Bronchial epithelial cell (primary cell): ENCODE measurements around the gene FSTL1. TPM values are rescaled to one million over a fixed set of nuclear protein-coding genes. Genes with fewer than 3 reads are reported as not detected.

Experiments used
- DNase-seq: peaks from one replicate; pipeline ENCODE4 v3.0.0-alpha.2; 2010; ENCODE audit warnings: low read depth
- FAIRE-seq: peaks from 2 replicates; lab custom pipeline; 2011; peaks lifted over from hg19 to GRCh38; lab: Jason Lieb, UNC
- H3K27me3 ChIP-seq: 2 replicates; pipeline ENCODE4 v1.5.1; 2011; ENCODE audit warnings: low read length; ENCODE audit not compliant: control insufficient read depth, insufficient read depth
- H3K36me3 ChIP-seq: 2 replicates; pipeline ENCODE4 v1.5.1; 2011; ENCODE audit warnings: low read length; ENCODE audit not compliant: control insufficient read depth, insufficient read depth
- H3K4me3 ChIP-seq: 2 replicates; pipeline ENCODE4 v1.5.1; 2011; ENCODE audit warnings: mild to moderate bottlenecking, low read depth, low read length, control low read depth
- total RNA-seq: library from RNA; depleted of rRNA; stranded (reverse); fragments of >200 nt; gene quantifications from 2 replicates; pipeline ENCODE4 v1.2.1, GENCODE V29; 2014
- TF ChIP-seq, protein P1 (sequence below): IDR thresholded peaks from 2 replicates; pipeline ENCODE4 v1.5.1; 2011; ENCODE audit warnings: mild to moderate bottlenecking, moderate library complexity, low read length, control low read depth, inconsistent platforms; ENCODE audit not compliant: insufficient read depth, severe bottlenecking

The FSTL1 gene
- total RNA-seq, 1 donor from 2014 or later = 45.3 TPM

DNA sequence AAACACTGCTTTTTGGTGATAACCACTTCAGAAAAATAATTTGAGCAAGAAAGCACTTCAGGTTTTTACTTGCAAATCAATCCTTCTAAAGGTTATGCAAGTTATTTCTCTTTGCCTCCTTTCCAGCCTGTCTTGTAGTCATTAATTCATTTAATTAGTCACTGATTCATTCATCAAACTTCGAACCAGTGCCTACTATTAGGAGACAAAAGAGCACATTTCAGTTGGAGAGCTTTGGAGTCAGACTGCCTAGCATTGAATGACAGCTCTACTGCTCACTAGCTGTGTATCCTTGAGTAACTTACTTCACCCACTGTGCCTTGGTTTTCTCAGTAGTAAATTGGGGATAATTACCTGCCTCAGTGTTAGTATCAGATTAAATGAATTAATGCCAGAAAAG, 86.7 kb downstream of the FSTL1 start:
- no peak overlapping the region for H3K4me3 ChIP-seq

DNA sequence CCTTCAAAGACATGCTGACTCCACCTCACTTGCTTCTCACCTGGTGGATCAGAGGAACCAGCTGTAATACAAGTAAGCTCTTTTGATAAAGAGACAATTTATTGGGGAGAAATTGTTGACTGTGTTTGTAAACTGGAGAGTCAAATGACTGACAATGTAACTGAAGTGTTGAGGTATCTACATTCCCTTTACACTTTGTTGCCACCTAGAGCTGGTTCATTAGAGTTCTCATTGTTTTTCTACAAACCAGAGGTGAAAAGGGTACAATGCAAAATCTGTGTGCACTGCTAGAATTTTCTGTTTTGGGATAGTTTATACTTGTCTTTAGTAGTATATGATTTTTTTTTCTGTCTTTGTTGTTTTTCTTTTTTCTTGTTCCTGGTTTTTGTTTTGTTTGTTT, 93.0 kb downstream of the FSTL1 start:
- DNase-seq (no peak), FAIRE-seq (no peak)
- TF ChIP-seq, protein P1, sequence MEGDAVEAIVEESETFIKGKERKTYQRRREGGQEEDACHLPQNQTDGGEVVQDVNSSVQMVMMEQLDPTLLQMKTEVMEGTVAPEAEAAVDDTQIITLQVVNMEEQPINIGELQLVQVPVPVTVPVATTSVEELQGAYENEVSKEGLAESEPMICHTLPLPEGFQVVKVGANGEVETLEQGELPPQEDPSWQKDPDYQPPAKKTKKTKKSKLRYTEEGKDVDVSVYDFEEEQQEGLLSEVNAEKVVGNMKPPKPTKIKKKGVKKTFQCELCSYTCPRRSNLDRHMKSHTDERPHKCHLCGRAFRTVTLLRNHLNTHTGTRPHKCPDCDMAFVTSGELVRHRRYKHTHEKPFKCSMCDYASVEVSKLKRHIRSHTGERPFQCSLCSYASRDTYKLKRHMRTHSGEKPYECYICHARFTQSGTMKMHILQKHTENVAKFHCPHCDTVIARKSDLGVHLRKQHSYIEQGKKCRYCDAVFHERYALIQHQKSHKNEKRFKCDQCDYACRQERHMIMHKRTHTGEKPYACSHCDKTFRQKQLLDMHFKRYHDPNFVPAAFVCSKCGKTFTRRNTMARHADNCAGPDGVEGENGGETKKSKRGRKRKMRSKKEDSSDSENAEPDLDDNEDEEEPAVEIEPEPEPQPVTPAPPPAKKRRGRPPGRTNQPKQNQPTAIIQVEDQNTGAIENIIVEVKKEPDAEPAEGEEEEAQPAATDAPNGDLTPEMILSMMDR = no peak
- Histone ChIP-seq H3K27me3 (peaks cover 3% of the 10 kb centered on the region), H3K36me3 (no peaks in the 10 kb centered on the region), H3K4me3 (no peak overlapping the region)

More for the DNA sequence above, 86.7 kb downstream of the FSTL1 start:
- Histone ChIP-seq H3K36me3 (no peaks in the 10 kb centered on the region), H3K27me3 (peaks cover 3% of the 10 kb centered on the region)
- FAIRE-seq (no peak), DNase-seq (no peak)
- TF ChIP-seq, protein P1 = no peak

DNA sequence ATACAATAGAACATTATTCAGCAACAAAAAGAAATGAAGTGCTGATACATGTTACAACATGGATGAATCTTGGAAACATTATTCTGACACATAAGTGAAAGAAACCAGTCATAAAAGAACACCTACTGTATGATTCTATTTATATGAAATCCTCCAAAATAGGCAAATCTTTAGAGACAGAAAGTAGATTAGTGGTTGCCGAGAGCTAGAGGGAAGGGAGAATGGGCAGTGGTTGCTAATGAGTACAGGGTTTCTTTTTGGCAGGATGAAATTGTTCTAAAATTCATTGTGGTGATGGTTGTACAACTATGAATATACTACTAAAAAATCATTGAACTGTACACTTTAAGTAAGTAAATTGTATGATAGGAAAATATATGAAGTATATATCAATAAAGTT, 95.3 kb downstream of the FSTL1 start:
- FAIRE-seq = no peak
- H3K36me3 ChIP-seq = no peaks in the 10 kb centered on the region

DNA sequence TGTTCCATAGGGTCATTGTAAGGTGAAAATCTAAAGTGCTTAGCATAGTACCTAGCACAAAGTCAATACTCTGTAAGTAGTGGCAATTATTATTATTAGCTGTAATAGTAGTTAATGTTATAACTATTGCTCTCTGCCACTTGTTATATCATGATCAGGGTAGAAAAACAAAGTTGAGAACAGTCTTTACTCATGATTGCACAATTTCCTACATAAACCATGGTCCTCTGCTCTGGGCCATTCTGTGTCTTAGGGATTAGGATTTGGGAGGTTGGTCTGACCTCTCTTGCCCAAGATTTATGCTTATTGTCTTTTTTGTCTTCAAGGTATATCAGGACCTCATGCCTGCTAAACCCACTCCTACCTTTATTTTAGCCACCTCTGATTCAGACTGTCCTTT, 97.3 kb downstream of the FSTL1 start:
- no peaks in the 10 kb centered on the region for H3K36me3 ChIP-seq
- DNase-seq (no peak), FAIRE-seq (no peak)
- H3K27me3 ChIP-seq = peaks cover 3% of the 10 kb centered on the region
- TF ChIP-seq, protein P1 = no peak
- no peak overlapping the region for H3K4me3 ChIP-seq

More for the DNA sequence above, 95.3 kb downstream of the FSTL1 start:
- TF ChIP-seq, protein P1 = no peak
- DNase-seq = no peak
- H3K4me3 ChIP-seq = no peak overlapping the region
- H3K27me3 ChIP-seq = peaks cover 3% of the 10 kb centered on the region

DNA sequence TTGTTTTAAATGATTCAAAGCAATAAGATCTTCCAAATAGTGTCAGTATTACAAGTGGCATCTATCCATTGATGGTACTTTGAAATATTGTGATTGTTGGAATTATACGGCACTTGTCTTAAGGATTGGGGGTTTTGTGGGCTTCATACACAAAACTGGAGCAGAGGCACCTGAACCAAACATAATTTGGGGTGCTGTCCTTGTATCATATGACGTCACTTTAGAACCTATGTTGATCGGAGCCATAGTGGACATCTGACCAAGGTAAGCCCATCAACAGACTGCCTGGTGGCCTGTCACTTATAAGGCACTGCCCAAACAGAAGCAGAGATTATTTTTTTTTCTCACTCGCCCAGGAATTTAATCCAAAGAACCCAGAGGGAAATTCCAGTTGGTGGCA, 98.8 kb downstream of the FSTL1 start:
- no peak overlapping the region for H3K4me3 ChIP-seq
- H3K36me3 ChIP-seq = no peaks in the 10 kb centered on the region
- peaks cover 3% of the 10 kb centered on the region for H3K27me3 ChIP-seq
- FAIRE-seq (no peak), DNase-seq (no peak)
- TF ChIP-seq, protein P1 = no peak

DNA sequence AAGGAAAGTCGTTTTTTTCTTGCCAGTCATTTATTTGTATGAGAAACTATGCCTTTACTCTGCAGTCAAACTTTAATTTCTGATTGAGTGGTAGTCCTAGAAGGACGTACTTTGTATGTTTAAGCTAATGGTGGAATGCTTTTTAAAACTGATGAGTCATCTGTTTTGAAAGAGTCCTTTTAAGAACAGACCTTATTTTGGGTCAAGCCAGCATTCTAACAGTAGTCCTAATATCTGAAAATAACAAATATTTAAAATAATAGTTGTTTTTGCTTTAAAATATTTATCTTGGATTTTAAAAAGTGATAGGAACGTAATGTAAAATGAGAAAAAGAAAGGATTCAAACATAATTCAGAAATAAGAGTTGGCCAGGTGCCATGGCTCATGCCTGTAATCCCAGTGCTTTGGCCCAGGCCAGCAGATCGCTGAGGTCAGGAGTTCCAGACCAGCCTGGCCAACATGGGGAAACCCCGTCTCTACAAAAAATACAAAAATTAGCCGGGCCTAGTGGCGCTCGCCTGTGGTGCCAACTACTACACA, 100.3 kb downstream of the FSTL1 start:
- FAIRE-seq = no peak

More for the DNA sequence above, 100.3 kb downstream of the FSTL1 start:
- TF ChIP-seq, protein P1 = no peak
- DNase-seq = peak; percentile 75
- H3K27me3 ChIP-seq = no peaks in the 10 kb centered on the region
- no peak overlapping the region for H3K4me3 ChIP-seq
- no peaks in the 10 kb centered on the region for H3K36me3 ChIP-seq
